HG03135 (cell line): Measurements from ENCODE around the gene SIN3B.
"Not testable (repeated sequence)": the region's sequence is repeated elsewhere in the genome, so short reads cannot be mapped to it uniquely, and the experiment has no call there.

Experiments
- ATAC-seq: cut with Tn5 transposase; IDR thresholded peaks from one replicate; pipeline ENCODE4 v1.9.1; 2021; ENCODE audit warnings: mild to moderate bottlenecking, moderate library complexity; ENCODE audit not compliant: unreplicated experiment

Gene SIN3B

DNA sequence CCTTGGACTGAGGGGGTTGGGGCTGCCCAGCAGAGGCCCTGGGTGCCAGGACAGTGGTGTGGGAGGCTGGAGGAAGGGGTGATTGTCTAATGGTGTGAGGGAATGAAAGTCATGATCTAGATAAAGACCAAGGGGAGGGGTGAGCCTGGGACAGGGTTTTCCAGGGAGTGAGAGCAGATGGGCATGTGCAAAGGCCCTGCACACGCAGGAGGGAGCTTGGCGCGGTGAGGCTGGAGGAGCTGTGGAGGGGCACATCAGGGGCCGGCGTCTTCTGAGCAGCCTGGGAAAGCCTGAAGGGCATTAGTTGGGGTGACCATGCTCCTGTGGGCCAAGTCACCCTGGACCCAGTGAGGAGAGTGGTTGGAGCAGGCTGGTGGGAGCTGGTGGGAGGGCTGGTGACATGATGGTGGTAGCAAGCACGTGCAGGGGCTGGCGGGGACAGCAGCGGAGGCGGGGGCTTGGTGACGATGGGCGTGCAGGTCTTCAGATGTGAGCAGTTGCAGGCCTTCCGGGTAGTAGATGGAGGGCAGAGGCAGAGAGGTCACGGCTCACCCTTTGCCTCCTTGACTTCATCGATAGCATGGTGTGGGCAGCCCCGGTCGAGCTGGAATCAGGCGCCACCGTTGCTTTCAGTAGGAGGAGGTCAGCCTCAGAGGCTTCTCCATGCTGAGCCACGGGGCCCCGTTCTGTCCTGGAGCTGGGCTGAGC is 39.4 kb downstream of the SIN3B start:
- ATAC-seq = no peak

- no peak for ATAC-seq
Measured at GRCh38 chr19:16869331-16869972, 40.3 kb downstream of the SIN3B start.

DNA sequence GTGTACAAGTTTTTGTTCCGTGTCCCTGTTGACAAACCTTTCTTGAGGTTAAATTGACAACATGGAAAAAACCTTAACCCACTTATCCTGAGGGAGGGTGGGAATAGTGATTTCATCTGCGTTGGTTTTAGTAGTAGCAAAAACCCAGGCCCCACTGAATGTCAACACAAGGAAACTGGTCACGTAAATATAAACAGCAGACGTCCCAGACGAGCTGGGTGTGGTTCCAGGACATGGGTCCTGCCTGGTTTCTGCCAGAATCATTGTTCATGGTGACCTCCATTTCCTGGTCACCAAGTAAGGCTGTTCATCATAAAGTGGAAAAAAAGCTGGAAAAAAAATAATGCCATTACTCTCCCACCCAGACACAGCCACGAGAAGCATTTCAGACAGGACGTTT is 42.7 kb downstream of the SIN3B start:
- no peak for ATAC-seq

DNA sequence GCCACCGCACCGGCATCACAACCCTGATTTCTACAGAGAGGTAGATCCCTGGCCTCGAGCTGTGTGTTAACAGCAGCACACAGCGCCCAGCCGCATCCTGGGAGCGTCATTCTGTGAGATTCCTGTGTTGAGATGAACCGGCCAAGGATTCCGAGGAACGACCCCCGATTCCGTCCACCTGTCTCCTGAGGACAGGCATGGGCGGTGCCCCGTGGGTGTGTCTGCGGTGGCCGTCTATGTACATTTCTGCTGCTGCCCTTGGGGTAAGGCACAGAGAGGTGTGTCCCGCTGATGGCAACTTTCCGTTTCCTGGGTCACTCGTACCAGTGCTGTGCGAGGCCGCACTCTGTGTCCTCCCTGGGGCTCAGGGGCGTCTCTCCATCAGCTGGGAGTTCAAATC is 43.5 kb downstream of the SIN3B start:
- ATAC-seq = no peak

- ATAC-seq = no peak
Measured at GRCh38 chr19:16873594-16873993, 44.4 kb downstream of the SIN3B start.

DNA sequence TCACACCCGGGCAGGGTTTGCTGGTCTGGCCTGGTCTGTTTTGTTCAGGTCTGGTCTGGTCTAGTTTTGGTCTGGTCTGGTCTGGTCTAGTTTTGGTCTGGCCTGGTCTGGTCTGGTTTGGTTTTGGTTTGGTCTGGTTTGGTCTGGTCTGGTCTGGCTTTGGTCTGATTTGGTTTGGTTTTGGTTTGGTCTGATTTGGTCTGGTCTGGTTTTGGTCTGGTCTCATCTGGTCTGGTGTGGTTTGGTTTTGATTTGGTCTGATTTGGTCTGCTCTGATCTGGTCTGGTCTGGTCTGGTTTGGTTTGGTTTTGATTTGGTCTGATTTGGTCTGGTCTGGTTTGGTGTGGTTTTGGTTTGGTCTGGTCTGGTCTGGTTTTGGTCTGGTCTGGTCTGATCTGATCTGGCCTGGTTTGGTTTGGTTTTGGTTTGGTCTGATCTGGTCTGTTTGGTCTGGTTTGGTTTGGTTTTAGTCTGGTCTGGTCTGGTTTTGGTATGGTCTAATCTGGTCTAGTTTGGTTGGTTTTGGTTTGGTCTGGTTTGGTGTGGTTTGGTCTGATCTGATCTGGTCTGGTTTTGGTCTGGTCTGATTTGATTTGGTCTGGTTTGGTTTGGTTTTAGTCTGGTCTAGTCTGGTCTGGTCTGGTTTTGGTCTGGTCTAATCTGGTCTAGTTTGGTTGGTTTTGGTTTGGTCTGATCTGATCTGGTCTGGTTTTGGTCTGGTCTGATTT is 45.2 kb downstream of the SIN3B start:
- ATAC-seq = no peak

- not testable (repeated sequence) for ATAC-seq
Measured at GRCh38 chr19:16874978-16875299, 45.7 kb downstream of the SIN3B start.

DNA sequence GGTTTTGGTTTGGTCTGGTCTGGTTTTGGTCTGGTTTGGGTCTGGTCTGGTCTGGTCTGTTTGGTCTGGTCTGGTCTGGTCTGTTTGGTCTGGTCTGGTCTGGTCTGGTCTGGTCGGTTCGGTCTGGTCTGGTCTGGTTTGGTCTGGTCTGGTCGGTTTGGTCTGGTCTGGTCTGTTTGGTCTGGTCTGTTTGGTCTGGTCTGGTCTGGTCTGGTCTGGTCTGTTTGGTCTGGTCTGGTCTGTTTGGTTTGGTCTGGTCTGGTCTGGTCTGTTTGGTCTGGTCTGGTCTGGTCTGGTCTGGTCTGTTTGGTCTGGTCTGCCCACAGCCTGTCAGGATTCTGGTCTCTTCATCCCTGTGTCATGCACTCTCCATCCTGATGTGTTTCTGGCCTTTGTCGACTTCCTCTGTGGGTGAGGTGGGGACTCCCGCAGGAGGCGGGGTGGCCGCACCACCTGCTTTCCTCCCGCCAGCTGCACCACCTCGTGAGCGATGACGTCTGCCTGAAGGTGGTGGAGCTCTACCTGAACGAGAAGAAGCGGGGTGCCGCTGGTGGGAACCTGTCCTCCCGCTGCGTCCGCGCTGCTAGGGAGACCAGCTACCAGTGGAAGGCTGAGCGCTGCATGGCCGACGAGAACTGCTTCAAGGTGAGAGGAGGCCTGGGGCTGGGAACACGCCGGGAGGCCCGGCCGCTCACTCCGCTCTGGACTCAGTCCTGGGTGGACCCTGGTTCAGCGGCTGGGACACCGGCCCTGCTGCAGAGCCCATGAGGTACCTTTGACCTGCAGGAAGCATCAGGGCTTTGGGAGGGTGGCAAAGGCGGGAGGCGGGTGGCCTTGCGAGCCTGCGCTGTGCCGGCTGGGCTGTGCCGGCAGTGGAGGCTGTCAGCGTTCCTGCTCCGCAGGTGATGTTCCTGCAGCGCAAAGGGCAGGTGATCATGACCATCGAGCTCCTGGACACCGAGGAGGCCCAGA is 46.7 kb downstream of the SIN3B start:
- ATAC-seq = no peak

- ATAC-seq = no peak
Measured at GRCh38 chr19:16876904-16877361, 47.7 kb downstream of the SIN3B start.

DNA sequence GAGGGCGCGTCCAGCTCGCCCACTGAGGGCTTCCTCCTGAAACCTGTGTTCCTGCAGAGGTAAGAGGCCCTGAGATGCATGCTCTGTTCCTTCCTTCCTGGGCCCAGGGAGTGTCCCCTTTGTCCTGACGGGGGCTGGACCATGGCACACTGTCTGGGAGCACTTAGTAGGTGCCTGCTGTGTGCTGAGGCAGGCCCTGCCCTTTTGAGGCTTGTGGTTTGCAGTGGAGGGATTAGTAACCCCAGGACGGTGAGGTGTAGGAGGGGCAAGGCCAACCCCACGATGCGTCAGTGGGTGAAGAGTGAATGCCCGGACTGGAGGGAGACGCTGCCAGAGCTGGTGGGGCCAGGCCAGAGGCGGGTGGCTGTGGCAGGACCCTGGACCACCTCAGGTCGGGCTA is 48.4 kb downstream of the SIN3B start:
- ATAC-seq = no peak

GRCh38 chr19:16878181-16878965 is 49.2 kb downstream of the SIN3B start:
- no peak for ATAC-seq

DNA sequence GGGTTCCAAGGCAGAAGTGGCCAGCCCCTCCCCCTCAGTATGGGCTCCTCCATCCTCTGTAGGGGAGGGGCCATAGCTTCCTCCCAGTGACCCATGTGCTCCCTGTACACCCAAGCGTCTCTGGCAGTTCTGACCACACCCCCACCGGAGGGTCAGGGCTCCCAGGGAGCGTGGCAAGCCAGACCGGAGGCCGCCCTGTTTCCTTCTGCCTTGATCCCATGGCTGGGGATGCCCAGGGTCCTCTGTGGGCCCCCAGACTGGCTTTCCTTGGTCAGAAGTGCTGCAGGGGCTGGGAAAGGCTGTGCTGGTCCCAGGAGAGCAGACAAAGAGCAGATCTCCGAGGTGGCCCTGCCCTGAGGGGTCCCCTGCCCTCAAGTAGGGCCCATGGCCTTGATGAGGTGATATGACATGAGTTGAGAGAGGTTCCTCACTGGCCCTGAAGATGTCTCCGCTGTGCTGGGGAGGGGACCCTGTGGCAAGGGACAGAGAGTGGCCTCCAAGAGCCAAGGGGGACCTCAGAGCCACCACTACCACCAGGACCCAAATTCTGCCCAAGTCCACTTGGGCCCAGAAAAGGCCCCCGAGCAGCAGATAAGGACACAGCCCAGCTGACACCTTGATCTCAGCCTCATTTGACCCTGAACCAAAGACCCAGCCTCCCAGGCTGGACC is 51.8 kb downstream of the SIN3B start:
- ATAC-seq = no peak

DNA sequence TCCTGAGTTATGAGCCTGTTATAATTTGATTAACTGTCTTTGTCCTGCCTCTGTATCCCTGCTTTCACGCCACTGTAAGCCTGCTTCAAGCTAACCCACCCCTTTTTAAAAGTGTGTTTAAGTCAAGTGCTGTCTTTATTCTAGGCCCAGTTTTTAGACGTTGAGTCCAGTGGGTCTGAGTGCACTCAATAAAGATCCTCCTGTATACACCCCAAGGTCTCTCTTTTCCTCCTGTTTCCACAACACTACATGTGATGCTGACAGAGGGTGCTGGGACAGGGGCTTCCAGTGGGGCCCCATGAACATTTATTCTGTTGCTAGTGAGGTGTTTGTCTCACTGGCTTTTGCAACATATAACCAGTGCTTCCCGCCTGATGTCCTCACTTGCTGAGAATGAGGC is 52.9 kb downstream of the SIN3B start:
- ATAC-seq = no peak

DNA sequence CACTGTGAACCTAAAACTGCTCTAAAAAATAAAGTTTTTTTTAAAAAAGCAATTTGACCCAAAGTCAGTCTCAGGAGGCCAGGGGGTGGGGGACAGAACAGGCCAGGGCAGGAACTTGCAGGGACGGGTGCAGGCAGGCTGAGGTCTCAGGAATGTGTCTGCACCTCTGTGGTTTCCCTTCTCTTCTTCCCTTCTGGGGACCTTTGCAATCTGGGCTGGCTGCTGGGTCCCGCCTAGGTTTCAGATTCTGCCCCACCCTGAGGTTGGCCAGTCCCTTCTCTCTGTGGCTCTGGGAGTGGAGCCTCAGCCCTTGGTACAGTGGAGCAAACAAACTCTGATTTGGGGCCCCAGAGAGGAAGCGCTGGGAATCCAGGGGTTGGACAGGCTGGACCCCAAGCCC is 54.3 kb downstream of the SIN3B start:
- no peak for ATAC-seq

DNA sequence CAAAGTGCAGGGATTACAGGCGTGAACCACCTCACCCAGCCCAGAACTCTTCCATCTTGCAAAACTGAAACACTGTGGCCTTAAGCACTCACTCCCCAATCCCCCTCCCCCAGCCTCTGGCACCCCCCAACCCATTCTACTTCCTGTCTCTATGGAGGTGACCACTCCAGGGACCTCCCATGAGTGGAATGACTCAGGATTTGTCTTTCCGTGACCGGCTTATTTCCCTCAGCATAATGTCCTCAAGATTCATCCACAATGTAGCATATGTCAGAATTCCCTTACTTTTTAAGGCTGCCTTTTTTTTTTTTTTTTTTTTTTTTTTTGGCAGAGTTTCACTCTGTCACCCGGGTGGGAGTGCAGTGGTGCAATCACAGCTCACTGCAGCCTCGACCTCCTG is 56.0 kb downstream of the SIN3B start:
- ATAC-seq = no peak

- ATAC-seq = no peak
Measured at GRCh38 chr19:16886305-16886880, 57.2 kb downstream of the SIN3B start.

DNA sequence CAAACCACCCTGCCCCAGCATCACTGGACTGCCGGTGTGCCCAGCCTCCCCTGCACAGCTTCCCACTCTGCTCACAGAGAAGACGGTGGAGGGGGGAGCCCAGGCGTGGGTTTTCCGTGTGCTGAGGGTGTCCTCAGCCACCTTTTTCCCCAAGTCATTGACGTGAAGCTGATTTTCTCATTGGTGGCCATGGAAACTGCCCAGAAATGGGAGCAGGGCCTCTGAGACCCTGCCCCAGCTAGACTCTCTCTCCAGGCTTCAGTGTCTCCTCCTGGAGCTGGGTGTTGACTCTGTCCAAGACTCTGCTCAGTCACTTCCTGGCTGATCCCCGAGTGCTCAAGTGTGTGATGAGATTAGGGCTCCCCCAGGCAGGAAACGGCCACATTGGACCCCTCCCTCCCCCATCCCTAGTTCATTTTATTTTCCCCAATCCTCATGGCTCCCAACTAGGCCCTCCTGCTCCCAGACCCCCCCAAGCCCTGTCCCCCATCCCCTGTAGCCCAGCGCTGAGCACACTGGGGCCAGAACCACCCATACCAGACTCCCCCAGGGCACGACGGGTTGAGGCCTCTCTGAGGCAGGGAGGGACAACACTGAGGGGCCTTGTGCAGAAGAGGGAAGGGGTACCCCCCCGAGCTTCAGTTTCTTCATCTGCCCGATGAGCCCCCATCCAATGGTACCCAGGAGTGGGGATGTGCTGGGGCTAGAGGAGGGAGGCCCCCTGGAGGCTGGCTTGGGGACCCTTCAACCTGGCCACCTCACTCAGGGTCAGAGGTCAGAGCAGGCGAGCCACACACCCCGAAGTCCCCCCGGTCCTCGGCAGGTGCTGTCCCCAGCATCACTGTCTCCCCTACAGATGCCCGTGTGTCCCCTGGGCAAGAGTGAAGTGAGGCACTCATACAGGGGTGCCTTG is 58.4 kb downstream of the SIN3B start:
- no peak for ATAC-seq

GRCh38 chr19:16888629-16889365 is 59.6 kb downstream of the SIN3B start, which contains the start of gene F2RL3:
TSS of gene F2RL3 (plus strand) at chr19:16888999. CDS start at chr19:16889190, 191 bp downstream.
- no peak for ATAC-seq
